OCI-LY3 (cell line): ENCODE results near the gene MOSPD2.
A peak's percentile ranks its signal among the peaks of the same experiment; 100 is the strongest.

Experiments
- H2AFZ ChIP-seq: fragments of 200-600, 300-600 bp; shearing (Covaris generic); 2 replicates; pipeline ENCODE4 v1.6.0; 2014; ENCODE audit warnings: antibody characterized with exemption, low read depth, low read length
- H3K27ac ChIP-seq: fragments of 200-600, 300-600 bp; sonication (generic); 2 replicates; pipeline ENCODE4 v1.5.1; 2014; ENCODE audit warnings: mild to moderate bottlenecking, low read length, moderate library complexity, mixed read lengths
- H3K27me3 ChIP-seq: fragments of 200-600, 300-600 bp; sonication (generic); 2 replicates; pipeline ENCODE4 v1.6.1; 2014; ENCODE audit warnings: low read depth, low read length, mixed read lengths
- H3K36me3 ChIP-seq: fragments of 200-600, 300-600 bp; sonication (generic); replicated peaks from 2 replicates; pipeline ENCODE3; 2014; ENCODE audit warnings: low read depth, low read length, mixed read lengths
- H3K4me1 ChIP-seq: fragments of 300-600, 200-600 bp; sonication (generic); 2 replicates; pipeline ENCODE4 v1.6.1; 2014; ENCODE audit warnings: low read length, mixed read lengths
- H3K4me2 ChIP-seq: fragments of 200-600, 300-600 bp; sonication (generic); 2 replicates; pipeline ENCODE4 v1.6.1; 2014; ENCODE audit warnings: low read length, mixed read lengths
- H3K4me3 ChIP-seq: fragments of 300-600, 200-600 bp; sonication (generic); 2 replicates; pipeline ENCODE4 v1.5.1; 2014; ENCODE audit warnings: antibody characterized with exemption, mild to moderate bottlenecking, low read length, moderate library complexity
- H3K79me2 ChIP-seq: fragments of 300-600, 200-600 bp; shearing (Covaris generic); 2 replicates; pipeline ENCODE4 v1.6.1; 2014; ENCODE audit warnings: mild to moderate bottlenecking, low read length, mixed read lengths
- H3K9ac ChIP-seq: fragments of 300-600, 200-600 bp; shearing (Covaris generic); 2 replicates; pipeline ENCODE4 v1.6.0; 2014; ENCODE audit warnings: mild to moderate bottlenecking, low read length, moderate library complexity
- H3K9me3 ChIP-seq: fragments of 200-600, 300-600 bp; shearing (Covaris generic); 2 replicates; pipeline ENCODE4 v1.6.1; 2014; ENCODE audit warnings: low read length, mixed read lengths; ENCODE audit not compliant: insufficient read depth
- H4K20me1 ChIP-seq: fragments of 200-600, 300-600 bp; sonication (generic); 2 replicates; pipeline ENCODE4 v1.6.1; 2016; ENCODE audit warnings: low read length, mixed read lengths; ENCODE audit not compliant: insufficient read depth
- EZH2phosphoT487 ChIP-seq: fragments of 200-600 bp; shearing (Covaris generic); IDR thresholded peaks from 2 replicates; pipeline ENCODE4 v1.6.1; 2018; ENCODE audit warnings: antibody characterized with exemption, mixed run types, low read depth
- TF ChIP-seq, protein P1 (sequence below): fragments of 200-600, 300-600 bp; sonication (generic); IDR thresholded peaks from 2 replicates; pipeline ENCODE4 v1.5.1; 2014; ENCODE audit warnings: antibody characterized with exemption, low read length, low read depth

The MOSPD2 gene

DNA sequence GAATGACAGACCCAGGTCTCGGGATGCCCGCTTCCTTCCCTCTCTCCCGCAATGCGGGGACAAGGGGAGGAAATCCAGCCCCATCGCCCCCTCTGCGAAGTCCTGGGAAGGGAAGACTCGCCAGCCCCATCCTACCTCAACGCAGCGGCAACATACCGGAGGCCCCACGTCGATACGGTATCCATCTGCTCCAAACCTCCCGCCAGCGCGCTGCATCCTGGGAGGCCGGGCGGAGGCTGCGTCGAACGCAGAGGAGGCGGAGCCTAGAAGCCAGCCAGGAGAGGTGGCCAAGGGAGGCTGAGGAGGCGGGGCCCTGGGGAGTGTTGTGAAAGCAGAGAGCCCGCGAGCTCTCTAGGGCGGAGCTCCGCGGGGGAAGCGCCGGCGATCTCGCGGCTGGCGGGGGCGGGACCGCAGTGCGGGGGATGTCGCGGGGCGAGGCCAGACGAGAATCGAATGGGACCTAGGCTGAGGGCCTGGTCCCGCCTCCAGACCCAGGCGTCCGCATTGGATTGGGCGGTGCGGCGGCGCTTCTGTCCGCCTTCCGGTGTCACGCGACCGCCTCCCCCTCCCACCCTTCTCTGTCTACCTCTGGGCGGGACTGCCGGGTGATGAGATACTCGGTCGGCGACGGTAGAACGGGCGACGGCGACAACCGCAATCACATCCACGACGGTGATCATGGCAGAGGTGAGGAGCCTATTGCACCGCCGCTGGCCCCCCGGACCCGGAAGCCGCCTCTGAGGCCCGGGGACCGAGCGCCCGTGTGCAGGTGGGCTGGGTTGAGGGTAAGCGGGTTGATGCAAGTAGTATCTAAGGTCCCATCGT is at the start of gene MOSPD2, which contains the start of gene FANCB:
TSS of gene MOSPD2 (plus strand) at position 571 of the 825 bp plus-strand sequence. CDS start at position 679, 108 bp downstream.
TSS of gene FANCB (minus strand) at position 219 of the 825 bp plus-strand sequence. CDS start 7,559 bp downstream, outside the sequence.
- no peak for TF ChIP-seq EZH2phosphoT487
- TF ChIP-seq, protein P1, sequence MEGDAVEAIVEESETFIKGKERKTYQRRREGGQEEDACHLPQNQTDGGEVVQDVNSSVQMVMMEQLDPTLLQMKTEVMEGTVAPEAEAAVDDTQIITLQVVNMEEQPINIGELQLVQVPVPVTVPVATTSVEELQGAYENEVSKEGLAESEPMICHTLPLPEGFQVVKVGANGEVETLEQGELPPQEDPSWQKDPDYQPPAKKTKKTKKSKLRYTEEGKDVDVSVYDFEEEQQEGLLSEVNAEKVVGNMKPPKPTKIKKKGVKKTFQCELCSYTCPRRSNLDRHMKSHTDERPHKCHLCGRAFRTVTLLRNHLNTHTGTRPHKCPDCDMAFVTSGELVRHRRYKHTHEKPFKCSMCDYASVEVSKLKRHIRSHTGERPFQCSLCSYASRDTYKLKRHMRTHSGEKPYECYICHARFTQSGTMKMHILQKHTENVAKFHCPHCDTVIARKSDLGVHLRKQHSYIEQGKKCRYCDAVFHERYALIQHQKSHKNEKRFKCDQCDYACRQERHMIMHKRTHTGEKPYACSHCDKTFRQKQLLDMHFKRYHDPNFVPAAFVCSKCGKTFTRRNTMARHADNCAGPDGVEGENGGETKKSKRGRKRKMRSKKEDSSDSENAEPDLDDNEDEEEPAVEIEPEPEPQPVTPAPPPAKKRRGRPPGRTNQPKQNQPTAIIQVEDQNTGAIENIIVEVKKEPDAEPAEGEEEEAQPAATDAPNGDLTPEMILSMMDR, result no peak
- Histone ChIP-seq H3K4me2 (peak within 1 kb of the TSS; percentile 95), H3K4me1 (peaks cover 16% of the 10 kb centered on the region), H3K4me3 (peak within 1 kb of the TSS; percentile 89), H3K9ac (peak within 1 kb of the TSS; percentile 90), H3K27ac (peak within 1 kb of the TSS; percentile 54), H3K79me2 (peaks cover 60% of the 10 kb centered on the region), H3K27me3 (no peaks in the 10 kb centered on the region), H3K36me3 (peaks cover 10% of the 10 kb centered on the region), H2AFZ (peak within 1 kb of the TSS; percentile 85), H4K20me1 (0 out of 2 replicates have a peak, but pooled peaks cover 5% of the 10 kb centered on the region), H3K9me3 (no peaks in the 10 kb centered on the region)

DNA sequence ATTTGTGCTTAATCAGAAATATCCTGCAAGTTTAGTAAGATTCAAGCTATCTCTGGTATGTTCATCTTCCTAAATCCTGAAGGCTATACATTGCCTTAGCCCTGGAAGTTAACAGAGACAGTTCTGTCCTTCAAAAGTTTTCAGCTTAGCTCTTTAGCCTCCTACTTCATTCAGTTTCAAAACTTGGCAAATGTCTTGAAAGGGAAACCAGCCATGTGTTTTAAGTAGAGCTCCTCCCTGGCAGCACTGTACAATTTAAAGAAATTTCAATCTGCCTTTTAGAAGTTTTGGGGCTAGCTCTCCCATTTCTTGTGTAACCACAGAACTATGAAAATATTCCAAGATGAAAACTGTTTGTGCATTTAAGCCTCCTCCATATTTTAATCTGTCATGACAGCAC is 47.4 kb upstream of the MOSPD2 start:
- H3K27ac ChIP-seq, result no peak overlapping the region
- no peak overlapping the region for H2AFZ ChIP-seq

DNA sequence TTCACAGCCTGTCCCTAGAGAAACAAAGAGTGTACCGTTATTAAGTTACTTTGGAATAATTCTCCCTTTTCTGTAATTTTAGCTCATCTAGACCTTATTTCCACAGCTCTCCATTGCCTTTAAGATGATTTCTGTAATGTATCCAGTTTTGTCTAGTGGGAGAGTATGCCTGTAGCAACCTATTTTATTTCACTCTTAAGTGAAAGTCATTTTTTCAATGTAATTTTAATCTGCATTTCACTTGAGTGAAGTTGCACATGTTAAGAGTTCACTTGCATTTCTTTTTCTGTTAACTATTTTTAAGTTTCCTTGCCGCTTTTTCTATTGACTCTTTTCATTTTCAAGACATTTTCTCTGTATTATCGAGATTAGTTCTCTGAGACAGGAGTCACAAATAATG is 46.9 kb upstream of the MOSPD2 start:
- Histone ChIP-seq H3K36me3 (peaks cover 3% of the 10 kb centered on the region), H3K9me3 (no peaks in the 10 kb centered on the region), H3K27ac (no peak overlapping the region), H3K9ac (no peak overlapping the region), H2AFZ (no peak overlapping the region), H3K4me1 (no peaks in the 10 kb centered on the region), H3K79me2 (no peaks in the 10 kb centered on the region), H4K20me1 (no peaks in the 10 kb centered on the region), H3K4me2 (no peak overlapping the region), H3K27me3 (no peaks in the 10 kb centered on the region), H3K4me3 (no peak overlapping the region)
- TF ChIP-seq, protein P1, result no peak
- no peak for TF ChIP-seq EZH2phosphoT487

More for the DNA sequence above, 47.4 kb upstream of the MOSPD2 start:
- Histone ChIP-seq H3K36me3 (peaks cover 3% of the 10 kb centered on the region), H3K9me3 (no peaks in the 10 kb centered on the region), H3K4me3 (no peak overlapping the region), H3K4me1 (no peaks in the 10 kb centered on the region), H3K4me2 (no peak overlapping the region), H3K9ac (no peak overlapping the region), H3K79me2 (no peaks in the 10 kb centered on the region), H3K27me3 (no peaks in the 10 kb centered on the region), H4K20me1 (no peaks in the 10 kb centered on the region)
- TF ChIP-seq EZH2phosphoT487, result no peak
- TF ChIP-seq, protein P1, result no peak

DNA sequence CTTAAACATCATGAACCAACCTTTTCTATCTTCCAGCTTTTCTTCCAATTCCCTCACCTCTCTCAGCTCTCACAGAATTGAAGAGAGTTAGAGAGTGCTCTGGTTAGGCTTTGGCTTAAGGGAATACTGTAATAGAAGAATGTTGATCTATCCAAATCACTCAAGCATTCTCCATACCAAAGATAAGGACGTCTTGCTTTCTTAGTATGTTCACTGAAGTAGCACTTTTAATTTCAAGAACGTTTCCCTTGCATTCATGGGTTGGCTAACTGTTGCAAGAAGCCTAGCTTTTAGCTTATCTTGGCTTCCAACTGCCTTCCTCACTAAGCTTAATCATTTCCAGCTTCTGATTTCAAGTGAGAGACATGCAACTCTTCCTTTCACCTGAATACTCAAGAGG is 43.6 kb upstream of the MOSPD2 start:
- H3K36me3 ChIP-seq, result peaks cover 7% of the 10 kb centered on the region
- H3K9ac ChIP-seq, result no peak overlapping the region
- H3K79me2 ChIP-seq, result no peaks in the 10 kb centered on the region
- no peak overlapping the region for H3K4me2 ChIP-seq
- H3K27ac ChIP-seq, result no peak overlapping the region
- no peaks in the 10 kb centered on the region for H4K20me1 ChIP-seq
- TF ChIP-seq EZH2phosphoT487, result no peak
- TF ChIP-seq, protein P1, result no peak
- H3K27me3 ChIP-seq, result no peaks in the 10 kb centered on the region
- H3K4me1 ChIP-seq, result no peaks in the 10 kb centered on the region
- no peak overlapping the region for H3K4me3 ChIP-seq
- H2AFZ ChIP-seq, result no peak overlapping the region
- H3K9me3 ChIP-seq, result no peaks in the 10 kb centered on the region
